Glutamatergic neuron (in vitro differentiated cells): ENCODE results near the gene CEACAM21. TPM values are rescaled to one million over a fixed set of nuclear protein-coding genes. Genes with fewer than 3 reads are reported as not detected.

Experiments
- DNase-seq: peaks from one replicate; pipeline ENCODE4 v3.0.0; 2022
- H3K27ac Mint-ChIP-seq: one replicate; pipeline ENCODE4 v1.8.0; 2020; ENCODE audit warnings: mild to moderate bottlenecking, mixed read lengths, inconsistent platforms; ENCODE audit not compliant: unreplicated experiment
- H3K27me3 Mint-ChIP-seq: one replicate; pipeline ENCODE4 v1.8.0; 2020; ENCODE audit warnings: mild to moderate bottlenecking, moderate library complexity, mixed read lengths, inconsistent platforms; ENCODE audit not compliant: unreplicated experiment
- H3K36me3 Mint-ChIP-seq: one replicate; pipeline ENCODE4 v1.8.0; 2020; ENCODE audit warnings: mild to moderate bottlenecking, mixed read lengths, inconsistent platforms; ENCODE audit not compliant: unreplicated experiment
- H3K4me1 Mint-ChIP-seq: one replicate; pipeline ENCODE4 v1.8.0; 2020; ENCODE audit warnings: mild to moderate bottlenecking, low read depth, mixed read lengths, inconsistent platforms; ENCODE audit not compliant: unreplicated experiment
- H3K4me3 Mint-ChIP-seq: one replicate; pipeline ENCODE4 v1.8.0; 2020; ENCODE audit warnings: mild to moderate bottlenecking, mixed read lengths, inconsistent platforms; ENCODE audit not compliant: unreplicated experiment
- H3K9me3 Mint-ChIP-seq: one replicate; pipeline ENCODE4 v1.8.0; 2020; ENCODE audit warnings: mild to moderate bottlenecking, moderate library complexity, mixed read lengths, inconsistent platforms; ENCODE audit not compliant: unreplicated experiment
- total RNA-seq: library from RNA; stranded (reverse); fragmentation: NEBNext Ultra II Directional; extraction: Animal tissue kit (Norgen Biotek cat#: 25700); gene quantifications from one replicate; pipeline ENCODE4 v1.2.1, GENCODE V29; 2021; ENCODE audit not compliant: unreplicated experiment
- TF ChIP-seq, protein P1 (sequence below): fragments of 200-600 bp; sonication (generic); IDR thresholded peaks from one replicate; pipeline ENCODE4 v1.5.0; 2021; ENCODE audit not compliant: partially characterized antibody, unreplicated experiment

The CEACAM21 gene
- total RNA-seq, 1 donor from 2014 or later, result not detected

DNA sequence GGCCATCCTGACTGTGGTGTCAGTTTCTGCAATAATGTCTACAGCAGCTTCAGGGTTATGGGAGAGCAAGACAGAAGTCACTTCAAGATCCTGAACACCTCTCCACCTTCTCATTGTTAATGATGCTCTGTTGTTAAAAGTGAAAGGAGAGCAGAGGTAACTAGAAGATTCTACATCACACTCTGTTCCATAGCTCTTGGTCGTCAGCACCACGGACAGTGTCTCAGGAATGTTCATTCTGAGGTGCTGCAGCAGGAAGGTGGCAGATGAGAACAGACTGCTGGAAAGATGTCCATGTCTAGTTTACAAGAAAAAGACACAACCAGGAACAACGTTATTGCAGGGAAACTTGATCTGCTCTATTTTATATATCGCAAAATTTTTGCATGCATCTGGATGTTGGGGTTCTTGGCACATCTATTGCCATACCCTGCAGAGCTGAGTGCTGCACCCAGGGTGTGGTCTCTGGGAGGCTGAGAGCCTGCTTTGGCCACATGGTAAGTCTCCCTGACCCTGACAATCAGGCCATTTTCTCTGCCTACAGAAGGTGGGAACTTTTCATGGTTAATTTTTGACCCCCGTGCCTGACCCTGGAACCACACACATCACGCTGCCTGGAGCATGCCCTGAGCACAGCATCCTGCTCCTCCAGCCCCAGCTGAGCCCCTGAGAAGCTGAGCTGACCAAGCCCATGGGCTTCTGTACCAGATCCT is 12.7 kb downstream of the CEACAM21 start:
- Mint-ChIP-seq H3K9me3 (peaks cover 2% of the 10 kb centered on the region), H3K36me3 (peaks cover 2% of the 10 kb centered on the region), H3K4me1 (no peaks in the 10 kb centered on the region), H3K27me3 (peaks cover 12% of the 10 kb centered on the region), H3K4me3 (no peak overlapping the region), H3K27ac (no peak overlapping the region)
- TF ChIP-seq, protein P1, sequence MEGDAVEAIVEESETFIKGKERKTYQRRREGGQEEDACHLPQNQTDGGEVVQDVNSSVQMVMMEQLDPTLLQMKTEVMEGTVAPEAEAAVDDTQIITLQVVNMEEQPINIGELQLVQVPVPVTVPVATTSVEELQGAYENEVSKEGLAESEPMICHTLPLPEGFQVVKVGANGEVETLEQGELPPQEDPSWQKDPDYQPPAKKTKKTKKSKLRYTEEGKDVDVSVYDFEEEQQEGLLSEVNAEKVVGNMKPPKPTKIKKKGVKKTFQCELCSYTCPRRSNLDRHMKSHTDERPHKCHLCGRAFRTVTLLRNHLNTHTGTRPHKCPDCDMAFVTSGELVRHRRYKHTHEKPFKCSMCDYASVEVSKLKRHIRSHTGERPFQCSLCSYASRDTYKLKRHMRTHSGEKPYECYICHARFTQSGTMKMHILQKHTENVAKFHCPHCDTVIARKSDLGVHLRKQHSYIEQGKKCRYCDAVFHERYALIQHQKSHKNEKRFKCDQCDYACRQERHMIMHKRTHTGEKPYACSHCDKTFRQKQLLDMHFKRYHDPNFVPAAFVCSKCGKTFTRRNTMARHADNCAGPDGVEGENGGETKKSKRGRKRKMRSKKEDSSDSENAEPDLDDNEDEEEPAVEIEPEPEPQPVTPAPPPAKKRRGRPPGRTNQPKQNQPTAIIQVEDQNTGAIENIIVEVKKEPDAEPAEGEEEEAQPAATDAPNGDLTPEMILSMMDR, result no peak
- DNase-seq, result no peak

DNA sequence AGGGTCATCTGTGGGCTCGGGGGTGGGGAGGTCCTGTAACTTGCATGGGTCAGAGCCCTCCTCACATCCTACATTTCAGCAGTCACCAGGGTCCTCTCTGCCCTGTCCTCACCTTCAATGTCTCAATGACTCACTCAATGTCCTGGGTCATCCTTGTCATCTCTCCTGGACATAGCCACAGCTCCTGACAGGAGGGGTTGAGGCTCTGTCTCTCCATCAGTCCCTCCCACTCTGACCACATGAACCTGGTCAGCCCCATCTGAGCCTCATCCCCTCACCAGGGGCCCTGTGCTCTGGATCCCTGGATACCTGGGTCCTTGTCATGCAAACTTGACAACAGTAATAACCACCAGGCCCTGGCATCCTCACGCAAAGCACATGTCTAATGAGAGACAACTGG is 13.4 kb downstream of the CEACAM21 start:
- DNase-seq, result no peak
- peaks cover 12% of the 10 kb centered on the region for H3K27me3 Mint-ChIP-seq
- TF ChIP-seq, protein P1, result no peak
- no peak overlapping the region for H3K4me3 Mint-ChIP-seq
- H3K9me3 Mint-ChIP-seq, result peaks cover 2% of the 10 kb centered on the region
- H3K36me3 Mint-ChIP-seq, result no peaks in the 10 kb centered on the region
- no peak overlapping the region for H3K27ac Mint-ChIP-seq
- no peaks in the 10 kb centered on the region for H3K4me1 Mint-ChIP-seq

DNA sequence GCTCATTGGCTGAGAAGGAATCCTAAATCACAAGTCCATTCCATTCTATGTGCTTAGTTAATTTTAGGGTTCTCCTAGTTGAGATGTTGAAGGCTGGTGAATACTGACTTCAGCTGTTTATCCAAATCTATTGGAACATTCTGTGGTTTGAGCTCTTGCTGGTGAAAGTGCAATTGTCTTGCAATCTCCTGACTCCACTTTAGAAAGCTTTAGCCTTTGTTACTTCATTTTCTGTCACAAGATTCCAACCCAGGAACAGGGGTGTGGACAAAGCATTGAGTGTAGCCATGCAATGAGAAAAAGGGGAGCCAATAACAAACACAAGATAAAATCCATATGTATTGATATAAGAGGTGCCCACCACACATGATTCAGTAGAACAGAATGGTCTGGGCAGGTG is 15.0 kb downstream of the CEACAM21 start:
- Mint-ChIP-seq H3K27me3 (peaks cover 12% of the 10 kb centered on the region), H3K9me3 (no peaks in the 10 kb centered on the region), H3K36me3 (no peaks in the 10 kb centered on the region), H3K4me1 (no peaks in the 10 kb centered on the region), H3K27ac (no peak overlapping the region), H3K4me3 (no peak overlapping the region)
- no peak for DNase-seq
- TF ChIP-seq, protein P1, result no peak

DNA sequence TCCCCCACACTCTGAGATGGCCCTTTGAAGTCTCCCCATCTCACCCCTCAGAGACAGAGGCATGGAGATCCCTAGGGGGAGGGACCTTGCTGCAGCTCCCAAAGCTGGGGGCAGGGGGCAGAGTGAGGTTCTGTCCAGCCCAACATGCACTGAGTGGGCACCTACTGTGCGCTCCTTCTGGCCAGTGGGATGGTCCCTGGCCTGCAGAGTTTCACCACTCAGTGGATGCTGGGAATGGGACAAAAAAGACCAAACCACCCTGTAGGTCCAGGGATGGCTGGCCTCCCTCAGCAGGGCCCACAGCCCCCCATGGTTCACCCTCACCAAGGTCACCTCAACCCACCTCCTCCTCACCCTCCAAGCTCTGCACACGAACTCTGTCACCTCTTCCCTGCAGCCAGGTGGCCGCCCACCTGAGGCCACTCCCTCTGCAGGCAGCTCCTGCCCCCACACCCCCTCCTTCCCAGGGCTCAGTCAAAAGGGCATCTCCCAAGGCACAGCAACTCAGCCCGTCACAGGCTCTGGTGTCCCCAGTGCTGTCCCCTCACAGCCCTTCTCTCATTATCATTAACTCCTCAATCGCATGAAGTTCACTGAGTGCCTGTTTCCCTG is 16.1 kb downstream of the CEACAM21 start:
- Mint-ChIP-seq H3K27ac (no peak overlapping the region), H3K4me1 (no peaks in the 10 kb centered on the region), H3K36me3 (no peaks in the 10 kb centered on the region), H3K4me3 (no peak overlapping the region), H3K9me3 (no peaks in the 10 kb centered on the region), H3K27me3 (peaks cover 12% of the 10 kb centered on the region)
- TF ChIP-seq, protein P1, result no peak
- no peak for DNase-seq

DNA sequence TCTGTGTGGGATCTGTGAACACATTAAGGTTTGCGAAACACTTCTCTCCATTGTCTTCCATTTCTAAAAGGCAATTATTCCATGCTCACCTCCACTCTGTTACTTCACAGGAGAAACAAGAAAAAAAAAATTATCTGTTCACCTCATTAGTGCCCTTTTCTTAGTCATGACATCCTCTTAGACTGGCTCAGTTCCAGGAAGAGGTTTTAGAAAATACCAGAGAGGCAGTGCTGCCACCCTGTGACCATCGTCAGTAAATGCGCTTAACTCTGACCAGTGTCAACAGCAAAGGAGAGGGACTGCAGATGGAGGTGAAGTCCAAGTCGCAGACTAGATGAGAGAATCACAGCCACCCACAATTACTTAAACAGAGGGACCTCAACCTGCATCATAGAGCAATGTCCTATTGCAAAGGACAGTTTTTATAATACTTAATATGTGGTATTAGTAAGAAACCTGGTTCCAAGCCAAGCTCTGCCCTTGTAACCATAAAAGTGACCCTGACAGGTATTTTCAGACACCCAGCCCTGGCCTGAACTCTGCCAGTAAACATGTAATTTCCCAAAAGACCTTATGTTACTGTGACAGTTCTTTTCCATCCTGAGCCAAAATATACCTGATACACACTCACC is 19.4 kb downstream of the CEACAM21 start:
- Mint-ChIP-seq H3K4me3 (no peak overlapping the region), H3K4me1 (no peaks in the 10 kb centered on the region), H3K36me3 (no peaks in the 10 kb centered on the region), H3K27me3 (peaks cover 9% of the 10 kb centered on the region), H3K27ac (no peak overlapping the region), H3K9me3 (no peaks in the 10 kb centered on the region)
- peak; percentile 69 for DNase-seq
- TF ChIP-seq, protein P1, result peak; percentile 63
